ENCODE measurements around the gene PRKAG2.

The PRKAG2 gene

DNA sequence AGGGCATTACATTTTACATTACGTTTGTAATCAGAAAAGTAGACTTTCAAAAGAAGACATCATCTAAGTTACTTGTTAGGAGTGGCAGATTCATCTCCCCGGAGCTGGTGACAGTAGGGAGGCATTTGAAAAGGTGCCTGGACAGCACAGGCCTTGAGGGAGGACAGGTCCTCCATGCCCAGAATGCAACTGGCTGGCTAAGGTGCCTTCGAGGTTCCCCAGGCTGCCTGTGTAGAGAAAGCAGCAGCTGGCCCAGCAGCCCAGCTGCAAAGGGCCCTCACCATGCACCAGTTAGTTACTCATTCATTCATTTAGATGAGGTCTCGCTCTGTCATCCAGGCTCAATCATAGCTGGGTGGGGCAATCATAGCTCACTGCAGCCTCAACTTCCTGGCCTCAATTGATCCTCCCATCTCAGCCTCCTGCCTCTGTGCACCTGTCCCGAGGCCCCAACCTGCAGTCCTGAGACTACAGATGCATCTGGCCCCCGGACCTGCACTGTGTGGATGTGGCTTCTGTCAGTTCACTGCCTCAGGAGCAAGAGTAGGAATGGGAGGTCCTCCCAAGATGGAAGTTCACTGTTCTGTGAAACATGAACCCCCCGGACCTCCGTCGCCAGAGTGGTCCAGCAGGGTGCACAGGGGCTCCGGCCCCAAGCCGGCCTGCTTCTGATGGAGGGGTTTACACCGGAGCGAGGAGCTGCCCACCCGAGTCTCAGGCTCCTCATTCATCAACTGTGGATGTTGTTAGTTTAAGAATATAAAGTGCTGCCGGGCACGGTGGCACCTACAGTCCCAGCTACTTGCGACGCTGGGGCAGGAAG lies 36.6 kb downstream of the PRKAG2 start:
- no peaks in the 10 kb centered on the region for H3K27me3 Mint-ChIP-seq
- peak overlapping the region; percentile 85 for H3K27ac Mint-ChIP-seq
- intact Hi-C loops (cut with micrococcal nuclease) = no loop called here
- peaks cover 37% of the 10 kb centered on the region for H3K36me3 Mint-ChIP-seq (ENCODE audit: low read depth)
- H3K4me1 Mint-ChIP-seq (ENCODE audit: low read depth) = peaks cover 75% of the 10 kb centered on the region
- H3K9me3 Mint-ChIP-seq = no peaks in the 10 kb centered on the region
- no peak overlapping the region for H3K4me3 Mint-ChIP-seq

DNA sequence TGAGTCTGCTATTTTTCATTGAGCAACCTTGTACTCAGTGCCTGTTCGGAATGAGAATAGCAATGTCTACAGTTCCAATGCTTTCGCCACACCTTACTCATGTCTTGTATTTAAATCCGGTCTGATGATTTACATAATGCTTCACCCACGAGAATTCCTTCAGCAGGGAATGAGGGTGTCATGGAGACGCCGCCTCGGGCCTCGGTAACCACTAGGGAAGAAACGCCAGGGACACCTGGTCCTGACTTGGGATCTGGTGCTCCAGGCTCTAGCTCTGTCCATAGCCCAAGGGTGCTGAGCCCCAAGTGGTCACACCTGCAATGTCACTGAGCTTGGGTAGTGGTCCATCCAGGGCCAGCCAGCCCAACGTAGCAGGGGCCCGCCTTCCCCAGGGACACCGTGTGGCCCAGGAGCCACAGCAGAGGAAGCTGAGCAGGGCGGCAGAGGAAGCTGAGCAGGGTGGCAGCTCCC lies 37.4 kb downstream of the PRKAG2 start:
- Mint-ChIP-seq H3K9me3 (no peaks in the 10 kb centered on the region), H3K27me3 (no peaks in the 10 kb centered on the region), H3K4me1 (ENCODE audit: low read depth) (peaks cover 67% of the 10 kb centered on the region), H3K27ac (peak overlapping the region; percentile 85), H3K36me3 (ENCODE audit: low read depth) (peaks cover 36% of the 10 kb centered on the region), H3K4me3 (peak overlapping the region; percentile 77)
- intact Hi-C loops (cut with micrococcal nuclease) = loop anchor here (2.0 to 5.0 kb wide), 2 partner anchors 37 to 42 kb away; partner anchors contain the start of gene PRKAG2

DNA sequence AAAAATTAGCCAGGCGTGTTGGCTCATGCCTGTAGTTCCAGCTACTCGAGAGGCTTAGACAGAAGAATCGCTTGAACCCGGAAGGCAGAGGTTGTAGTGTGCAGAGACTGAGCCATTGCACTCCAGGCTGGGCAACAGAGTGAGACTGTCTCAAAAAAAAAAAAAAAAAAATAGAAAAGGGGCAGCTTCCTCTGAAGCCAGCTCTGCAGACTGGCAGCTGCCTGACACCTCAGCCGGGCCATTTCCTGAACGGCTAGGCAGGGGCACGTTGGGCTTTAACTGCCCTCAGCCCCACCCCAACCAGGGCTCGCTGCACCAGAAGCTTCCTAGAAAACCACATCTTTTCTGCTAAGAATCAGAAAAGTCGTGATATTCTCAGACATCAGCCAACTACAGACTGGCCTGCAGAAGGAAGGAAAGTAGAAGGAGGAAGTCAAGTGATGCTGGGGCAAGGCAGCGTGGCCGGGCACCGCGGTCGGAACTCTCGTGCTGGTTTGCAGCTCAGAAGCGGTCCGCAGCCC lies 38.0 kb downstream of the PRKAG2 start:
- H3K4me3 Mint-ChIP-seq = peak overlapping the region; percentile 77
- no peaks in the 10 kb centered on the region for H3K27me3 Mint-ChIP-seq
- H3K9me3 Mint-ChIP-seq = no peaks in the 10 kb centered on the region
- H3K4me1 Mint-ChIP-seq (ENCODE audit: low read depth) = peaks cover 61% of the 10 kb centered on the region
- peaks cover 36% of the 10 kb centered on the region for H3K36me3 Mint-ChIP-seq (ENCODE audit: low read depth)
- peak overlapping the region; percentile 85 for H3K27ac Mint-ChIP-seq
- intact Hi-C loops (cut with micrococcal nuclease) = loop anchor here (2.0 to 5.0 kb wide), 2 partner anchors 38 to 42 kb away; partner anchors contain the start of gene PRKAG2

DNA sequence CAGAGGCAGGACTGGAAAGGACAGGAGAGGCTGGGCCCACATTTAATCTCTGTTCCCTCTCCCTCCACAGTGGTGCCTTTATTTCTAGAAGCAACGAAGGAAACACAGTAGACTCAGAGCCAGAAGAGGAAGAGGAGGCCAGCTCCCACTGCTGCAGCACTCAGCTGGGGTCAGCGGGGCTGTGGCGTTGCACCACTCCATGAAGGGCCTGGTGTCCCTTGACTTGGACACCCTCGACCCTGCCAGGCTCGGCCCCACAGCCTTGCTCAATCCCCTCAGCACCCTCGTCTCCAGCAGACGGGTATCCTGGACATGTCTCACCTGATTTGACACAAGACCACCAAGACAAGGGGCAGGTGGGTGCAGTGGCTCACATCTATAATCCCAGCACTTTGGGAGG lies 38.8 kb downstream of the PRKAG2 start:
- Mint-ChIP-seq H3K9me3 (no peaks in the 10 kb centered on the region), H3K4me3 (peak overlapping the region; percentile 77), H3K27me3 (no peaks in the 10 kb centered on the region), H3K4me1 (ENCODE audit: low read depth) (peaks cover 60% of the 10 kb centered on the region), H3K27ac (peak overlapping the region; percentile 85), H3K36me3 (ENCODE audit: low read depth) (peaks cover 38% of the 10 kb centered on the region)
- intact Hi-C loops (cut with micrococcal nuclease) = loop anchor here (2.0 to 5.0 kb wide), 2 partner anchors 39 to 41 kb away; partner anchors contain the start of gene PRKAG2

DNA sequence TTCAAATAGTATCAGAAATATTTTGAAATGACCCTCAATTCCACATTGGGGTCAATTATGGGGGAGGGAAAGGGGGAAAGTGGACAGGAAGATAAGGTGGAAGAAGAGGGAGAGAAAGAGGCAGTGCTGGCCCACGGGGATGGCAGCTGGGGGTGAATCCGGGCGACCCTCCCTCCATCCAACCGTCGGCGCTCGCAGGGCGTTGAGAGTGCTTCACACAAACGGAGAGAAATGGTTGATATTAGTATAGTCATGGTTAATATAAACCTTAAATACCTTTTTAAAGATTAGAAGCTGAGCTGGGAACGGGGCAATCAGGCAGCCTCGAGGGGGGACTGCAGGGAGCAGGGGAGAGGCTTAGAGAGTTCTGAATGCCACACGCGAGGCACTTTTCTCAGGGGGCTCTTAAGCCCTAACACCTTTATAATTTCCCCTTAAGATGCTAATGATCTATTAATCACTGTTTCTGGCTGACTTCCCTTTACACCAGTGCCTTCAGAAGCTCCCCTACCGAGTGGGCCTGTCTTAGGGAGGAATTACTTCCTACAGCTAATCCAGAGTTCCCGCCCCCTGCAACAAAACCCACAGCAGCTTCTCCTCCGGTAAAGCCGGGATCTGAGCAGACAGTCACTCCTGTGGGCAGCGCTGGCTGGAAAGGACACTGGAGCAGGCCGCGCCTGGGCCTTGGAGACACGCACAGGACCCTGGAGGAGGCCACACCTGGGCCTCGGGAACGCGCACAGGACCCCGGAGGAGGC lies 39.5 kb downstream of the PRKAG2 start:
- intact Hi-C loops (cut with micrococcal nuclease) = loop anchor here (2.0 to 5.0 kb wide), 2 partner anchors 39 to 40 kb away; partner anchors contain the start of gene PRKAG2
- Mint-ChIP-seq H3K36me3 (ENCODE audit: low read depth) (peaks cover 44% of the 10 kb centered on the region), H3K27me3 (no peaks in the 10 kb centered on the region), H3K9me3 (no peaks in the 10 kb centered on the region), H3K27ac (peak overlapping the region; percentile 85), H3K4me3 (peak overlapping the region; percentile 77), H3K4me1 (ENCODE audit: low read depth) (peaks cover 66% of the 10 kb centered on the region)

DNA sequence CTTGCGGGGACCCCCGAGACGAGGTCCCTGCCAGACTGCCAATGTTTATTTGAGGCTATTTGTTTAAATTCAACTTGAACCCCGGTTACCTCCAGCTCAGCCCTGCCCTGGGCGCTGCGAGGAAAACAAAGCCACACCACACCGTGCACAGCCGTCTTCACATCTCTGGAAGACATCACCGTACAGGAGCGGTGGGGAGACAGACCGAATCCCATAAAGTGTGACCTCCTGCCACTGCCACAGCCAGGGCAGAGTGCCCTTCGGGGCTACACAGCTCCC lies 40.0 kb downstream of the PRKAG2 start:
- peak overlapping the region; percentile 85 for H3K27ac Mint-ChIP-seq

DNA sequence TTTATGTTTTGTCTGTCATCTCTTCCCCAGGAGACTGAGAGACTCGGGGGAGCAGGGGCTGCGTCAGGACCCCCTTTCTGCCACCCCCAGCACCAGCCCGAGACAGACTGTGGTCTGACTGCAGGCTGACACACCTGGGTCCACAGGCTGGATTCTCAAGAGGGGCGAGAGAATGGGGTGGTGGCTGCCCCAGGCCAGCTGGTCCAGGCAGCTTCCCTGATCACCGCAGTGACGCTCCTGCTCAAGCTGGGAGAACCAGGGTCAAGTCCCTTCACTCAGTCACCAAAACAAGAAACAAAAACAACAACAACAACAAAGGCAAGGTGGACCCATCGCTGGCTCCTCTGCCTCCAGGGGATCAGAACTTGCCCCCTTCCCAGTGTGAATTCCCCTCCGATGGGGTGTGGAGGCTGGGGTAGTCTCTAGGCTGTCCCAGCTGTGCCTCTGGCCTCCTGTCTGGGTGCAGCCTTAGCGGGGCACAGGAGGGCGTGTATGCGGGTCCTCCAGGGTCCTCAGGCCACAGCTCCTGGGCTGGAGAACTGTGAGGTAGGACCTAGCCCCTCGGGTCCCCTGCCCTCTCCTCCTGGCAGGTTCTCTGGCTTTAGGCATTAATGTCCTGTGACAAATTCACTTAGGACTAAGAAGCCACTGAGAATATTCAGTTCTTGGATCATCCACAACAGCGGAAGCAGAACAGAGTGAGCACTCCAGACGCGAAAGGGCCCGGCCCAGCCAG lies 40.6 kb downstream of the PRKAG2 start:
- peaks cover 77% of the 10 kb centered on the region for H3K4me1 Mint-ChIP-seq (ENCODE audit: low read depth)
- H3K27ac Mint-ChIP-seq = peak overlapping the region; percentile 85
- peaks cover 55% of the 10 kb centered on the region for H3K36me3 Mint-ChIP-seq (ENCODE audit: low read depth)
- no peak overlapping the region for H3K4me3 Mint-ChIP-seq
- no peaks in the 10 kb centered on the region for H3K27me3 Mint-ChIP-seq
- H3K9me3 Mint-ChIP-seq = no peaks in the 10 kb centered on the region
- intact Hi-C loops (cut with micrococcal nuclease) = loop anchor here (5.0 kb wide), 1 partner anchor 39 kb away; no protein-coding TSS in a partner anchor

More for the DNA sequence above, 40.0 kb downstream of the PRKAG2 start:
- intact Hi-C loops (cut with micrococcal nuclease) = loop anchor here (5.0 kb wide), 1 partner anchor 40 kb away; no protein-coding TSS in a partner anchor
- Mint-ChIP-seq H3K4me3 (peak overlapping the region; percentile 37), H3K9me3 (no peaks in the 10 kb centered on the region), H3K27me3 (no peaks in the 10 kb centered on the region), H3K36me3 (ENCODE audit: low read depth) (peaks cover 50% of the 10 kb centered on the region), H3K4me1 (ENCODE audit: low read depth) (peaks cover 72% of the 10 kb centered on the region)

DNA sequence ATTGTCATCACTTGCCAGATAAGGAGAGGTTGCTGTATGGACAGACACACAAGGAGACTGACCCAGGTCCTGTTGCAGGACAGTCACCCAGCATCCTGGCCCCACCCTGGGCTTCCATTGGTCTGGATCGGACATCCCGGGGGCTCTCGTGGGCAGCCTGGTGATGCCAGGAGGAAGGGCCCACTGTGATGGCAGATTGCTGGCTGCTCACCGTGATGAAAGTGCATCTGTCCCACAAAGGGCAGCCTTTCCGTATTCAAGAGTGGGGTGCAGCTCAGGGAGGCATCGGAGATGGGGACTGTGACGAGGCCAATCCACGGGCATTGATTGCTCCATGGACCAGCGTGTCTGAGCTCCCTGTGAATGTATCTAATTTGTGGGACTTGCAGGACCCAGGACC lies 41.3 kb downstream of the PRKAG2 start:
- peaks cover 80% of the 10 kb centered on the region for H3K4me1 Mint-ChIP-seq (ENCODE audit: low read depth)
- H3K9me3 Mint-ChIP-seq = no peaks in the 10 kb centered on the region
- peaks cover 55% of the 10 kb centered on the region for H3K36me3 Mint-ChIP-seq (ENCODE audit: low read depth)
- no peak overlapping the region for H3K4me3 Mint-ChIP-seq
- H3K27ac Mint-ChIP-seq = peak overlapping the region; percentile 85
- intact Hi-C loops (cut with micrococcal nuclease) = loop anchor here (5.0 kb wide), 1 partner anchor 38 kb away; no protein-coding TSS in a partner anchor
- no peaks in the 10 kb centered on the region for H3K27me3 Mint-ChIP-seq

DNA sequence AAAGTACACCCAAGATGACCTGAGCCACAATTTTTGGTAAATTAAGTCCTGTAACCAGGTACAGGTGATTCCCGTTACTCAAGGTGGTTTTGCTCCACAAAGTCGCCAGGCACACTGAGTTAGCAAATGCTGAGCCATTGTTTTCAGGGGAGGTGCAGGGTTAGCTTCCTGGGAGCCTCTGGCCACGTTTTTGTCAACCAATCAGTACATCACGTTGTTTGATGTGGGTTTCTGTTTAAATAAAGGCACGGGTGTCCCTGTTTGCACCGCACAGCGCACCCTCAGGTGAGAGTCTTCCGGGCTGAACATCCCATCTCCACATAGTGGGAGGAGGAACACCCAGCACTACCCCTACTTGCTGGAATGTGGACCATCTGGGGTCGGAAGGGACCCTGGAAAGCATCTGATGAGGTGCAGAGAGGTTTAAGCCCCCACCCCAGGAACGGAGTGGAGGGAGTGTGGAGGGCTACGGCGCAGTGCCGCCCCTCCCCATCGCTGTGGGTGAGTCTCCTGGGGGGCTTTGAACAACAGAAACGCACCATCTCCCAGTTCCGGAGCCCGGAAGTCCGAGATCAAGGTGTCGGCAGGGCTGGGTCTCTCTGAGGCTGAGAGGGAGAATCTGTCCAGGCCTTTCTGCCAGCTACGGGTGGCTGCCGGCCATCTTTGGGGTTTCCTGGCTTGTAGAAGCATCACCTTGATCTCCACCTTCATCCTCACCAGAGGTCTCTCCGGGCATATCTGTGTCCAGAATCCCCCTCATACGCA lies 42.5 kb downstream of the PRKAG2 start:
- peaks cover 59% of the 10 kb centered on the region for H3K36me3 Mint-ChIP-seq (ENCODE audit: low read depth)
- H3K27ac Mint-ChIP-seq = no peak overlapping the region

DNA sequence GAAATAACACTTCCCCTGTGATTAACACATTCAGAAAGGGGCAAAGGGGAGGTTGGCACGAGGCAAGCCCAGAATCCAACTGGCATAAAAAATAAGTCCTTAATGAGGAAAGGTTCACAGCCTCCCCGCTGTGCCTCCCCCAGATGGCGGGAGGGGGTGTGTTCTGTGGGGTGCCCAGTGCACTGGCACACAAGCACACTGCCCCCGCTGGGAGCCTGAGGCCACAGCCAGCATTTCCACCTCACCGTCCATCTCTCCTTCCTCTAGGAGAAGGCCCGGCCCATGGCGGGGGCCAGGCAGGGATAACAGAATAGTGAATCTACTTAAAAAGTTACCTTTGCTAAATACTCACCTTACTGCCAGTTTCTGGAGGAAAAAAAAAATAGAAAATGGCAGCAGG lies 43.2 kb downstream of the PRKAG2 start:
- Mint-ChIP-seq H3K4me3 (no peak overlapping the region), H3K4me1 (ENCODE audit: low read depth) (peaks cover 82% of the 10 kb centered on the region), H3K27ac (peak overlapping the region; percentile 34), H3K9me3 (no peaks in the 10 kb centered on the region), H3K27me3 (no peaks in the 10 kb centered on the region), H3K36me3 (ENCODE audit: low read depth) (peaks cover 61% of the 10 kb centered on the region)
- intact Hi-C loops (cut with micrococcal nuclease) = no loop called here

More for the DNA sequence above, 42.5 kb downstream of the PRKAG2 start:
- H3K4me3 Mint-ChIP-seq = no peak overlapping the region
- H3K27me3 Mint-ChIP-seq = no peaks in the 10 kb centered on the region
- H3K9me3 Mint-ChIP-seq = no peaks in the 10 kb centered on the region
- peaks cover 80% of the 10 kb centered on the region for H3K4me1 Mint-ChIP-seq (ENCODE audit: low read depth)
- intact Hi-C loops (cut with micrococcal nuclease) = loop anchor here (5.0 kb wide), 1 partner anchor 37 kb away; no protein-coding TSS in a partner anchor

DNA sequence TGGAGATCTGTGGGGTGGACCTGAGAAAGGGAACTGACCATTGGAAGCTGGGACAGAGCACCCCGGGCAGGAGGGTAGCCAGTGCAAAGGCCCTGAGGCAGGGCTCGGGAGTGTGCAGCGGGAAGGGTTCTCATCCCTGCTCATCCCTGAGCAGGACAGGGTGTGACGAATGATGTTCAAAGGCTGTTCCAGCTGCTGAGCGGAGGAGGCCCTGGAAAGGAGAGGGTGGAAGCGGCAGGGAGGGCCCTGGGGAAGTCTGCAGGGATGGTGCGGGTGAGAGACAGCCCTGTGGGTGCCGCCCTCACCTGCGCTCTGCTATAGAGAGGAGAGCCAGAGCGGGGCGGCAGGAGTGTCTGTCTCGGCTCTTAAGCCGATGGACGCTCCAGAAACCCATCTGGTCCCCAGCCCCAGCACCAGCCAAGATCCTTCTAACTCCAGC lies 43.7 kb downstream of the PRKAG2 start:
- no peak overlapping the region for H3K4me3 Mint-ChIP-seq
- H3K4me1 Mint-ChIP-seq (ENCODE audit: low read depth) = peaks cover 82% of the 10 kb centered on the region
- intact Hi-C loops (cut with micrococcal nuclease) = no loop called here
- H3K36me3 Mint-ChIP-seq (ENCODE audit: low read depth) = peaks cover 59% of the 10 kb centered on the region
- no peaks in the 10 kb centered on the region for H3K9me3 Mint-ChIP-seq
- H3K27ac Mint-ChIP-seq = peak overlapping the region; percentile 34
- H3K27me3 Mint-ChIP-seq = no peaks in the 10 kb centered on the region

DNA sequence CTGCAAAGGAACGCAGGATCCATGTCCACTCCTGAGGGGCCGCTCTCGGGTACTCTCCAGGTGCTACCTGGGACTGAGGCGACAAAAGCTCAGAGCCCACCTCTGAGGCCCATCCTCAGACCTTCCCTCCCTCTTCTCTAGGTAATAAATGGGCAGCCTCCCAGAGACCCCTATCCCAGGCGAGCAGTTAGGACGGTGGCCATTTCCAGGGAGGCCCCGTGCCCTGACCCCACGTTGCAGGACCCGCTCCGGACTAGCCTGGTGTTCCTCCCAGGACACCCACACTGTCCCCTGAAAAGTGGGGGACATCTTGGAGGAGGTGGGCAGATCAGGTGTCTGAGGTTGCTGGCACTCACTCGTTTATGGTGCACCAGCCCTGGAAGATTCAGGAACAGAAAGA lies 44.3 kb downstream of the PRKAG2 start:
- H3K36me3 Mint-ChIP-seq (ENCODE audit: low read depth) = peaks cover 58% of the 10 kb centered on the region
- peaks cover 82% of the 10 kb centered on the region for H3K4me1 Mint-ChIP-seq (ENCODE audit: low read depth)
- H3K9me3 Mint-ChIP-seq = no peaks in the 10 kb centered on the region
- no peaks in the 10 kb centered on the region for H3K27me3 Mint-ChIP-seq
- intact Hi-C loops (cut with micrococcal nuclease) = no loop called here
- peak overlapping the region; percentile 34 for H3K27ac Mint-ChIP-seq
- H3K4me3 Mint-ChIP-seq = no peak overlapping the region

DNA sequence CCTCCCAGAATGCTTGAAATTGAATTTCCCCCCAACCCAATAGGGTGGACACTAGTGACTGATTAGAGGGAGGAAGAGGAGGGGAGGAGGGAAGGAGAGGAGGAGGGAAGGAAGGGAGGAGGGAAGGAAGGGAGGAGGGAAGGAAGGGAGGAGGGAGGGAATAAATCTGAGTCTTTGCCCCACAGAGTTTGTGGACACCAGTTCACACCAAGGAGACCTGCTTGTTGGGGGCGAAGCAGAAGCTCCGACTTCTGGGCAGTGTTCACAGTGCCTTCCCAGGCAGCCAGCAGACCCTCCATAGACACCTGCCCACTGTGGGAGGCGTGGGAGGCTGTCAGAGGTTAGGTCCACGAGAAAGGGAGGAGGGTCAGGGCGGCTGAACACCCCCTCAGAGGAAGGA lies 44.8 kb downstream of the PRKAG2 start:
- H3K27ac Mint-ChIP-seq = peak overlapping the region; percentile 34
- H3K36me3 Mint-ChIP-seq (ENCODE audit: low read depth) = peaks cover 61% of the 10 kb centered on the region
- peaks cover 80% of the 10 kb centered on the region for H3K4me1 Mint-ChIP-seq (ENCODE audit: low read depth)
- H3K4me3 Mint-ChIP-seq = no peak overlapping the region
- no peaks in the 10 kb centered on the region for H3K27me3 Mint-ChIP-seq
- H3K9me3 Mint-ChIP-seq = no peaks in the 10 kb centered on the region
- intact Hi-C loops (cut with micrococcal nuclease) = no loop called here

Measured in dendritic cell treated with granulocyte-macrophage colony-stimulating factor and Interleukin-4, amounts not matched to agents 40 ng/mL and 50 ng/mL, for 4 days (primary cell).